HG03457 (cell line): ENCODE data around the gene CDC16.
A peak's percentile ranks its signal among the peaks of the same experiment; 100 is the strongest.
"Not testable (repeated sequence)": the region's sequence is repeated elsewhere in the genome, so short reads cannot be mapped to it uniquely, and the experiment has no call there.

Source experiments
- ATAC-seq: cut with Tn5 transposase; IDR thresholded peaks from one replicate; pipeline ENCODE4 v1.9.1; 2021; ENCODE audit warnings: moderate number of reproducible peaks; ENCODE audit not compliant: unreplicated experiment

CDC16 gene

DNA sequence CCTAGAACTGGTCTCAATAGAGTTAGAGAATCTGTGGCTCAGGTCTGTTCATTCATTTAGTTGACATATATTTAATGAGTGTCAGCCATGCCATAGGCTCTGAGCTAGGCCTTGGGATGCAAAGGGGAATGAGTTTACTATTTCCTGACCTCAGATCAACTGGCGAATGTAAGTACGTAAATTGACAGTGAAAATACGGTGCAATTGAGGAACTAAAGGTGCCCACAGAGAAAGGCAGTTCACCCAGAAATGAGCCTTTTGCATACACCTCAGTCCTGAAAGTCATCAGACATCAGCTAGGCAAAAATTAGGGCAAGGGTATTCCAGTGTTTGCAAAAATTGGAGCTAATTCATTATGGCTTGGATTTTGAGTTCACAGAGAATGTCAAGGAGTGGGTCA lies 26.1 kb downstream of the CDC16 start:
- no peak for ATAC-seq

DNA sequence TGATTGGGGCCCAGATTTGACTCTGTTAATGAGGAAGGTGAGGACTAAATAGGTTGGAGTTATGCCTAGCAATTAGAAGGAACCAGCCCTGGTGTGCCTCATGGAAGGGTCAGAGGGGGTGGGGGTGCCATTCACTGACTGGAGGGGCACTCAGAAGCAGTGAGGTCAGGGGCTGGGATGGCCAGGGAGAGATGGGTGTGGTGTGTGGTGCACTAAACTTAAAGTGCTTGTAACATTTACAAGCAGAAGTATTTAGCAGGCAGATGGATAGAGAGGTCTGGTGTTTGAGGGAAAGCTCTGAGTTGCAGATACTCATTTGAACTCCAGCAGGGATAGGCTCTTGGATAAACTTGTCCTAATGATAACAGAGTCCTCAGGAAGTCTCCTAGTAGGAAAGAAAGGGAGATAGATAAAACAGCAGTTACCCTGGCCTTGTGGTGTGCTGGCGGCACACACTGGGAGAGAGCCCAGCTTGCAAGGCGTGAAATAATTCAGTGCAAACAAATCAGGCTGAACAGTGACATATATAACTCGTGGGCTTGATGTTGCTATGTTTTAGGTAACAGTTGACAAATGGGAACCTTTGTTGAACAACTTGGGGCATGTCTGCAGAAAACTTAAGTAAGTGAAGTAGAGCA lies 26.8 kb downstream of the CDC16 start:
- ATAC-seq = no peak

- no peak for ATAC-seq
Measured at GRCh38 chr13:114263578-114263977, 28.9 kb downstream of the CDC16 start.

- not testable (repeated sequence) for ATAC-seq
Measured at GRCh38 chr13:114264313-114264712, 29.6 kb downstream of the CDC16 start.

GRCh38 chr13:114264886-114265611 lies 30.4 kb downstream of the CDC16 start:
- ATAC-seq = no peak

DNA sequence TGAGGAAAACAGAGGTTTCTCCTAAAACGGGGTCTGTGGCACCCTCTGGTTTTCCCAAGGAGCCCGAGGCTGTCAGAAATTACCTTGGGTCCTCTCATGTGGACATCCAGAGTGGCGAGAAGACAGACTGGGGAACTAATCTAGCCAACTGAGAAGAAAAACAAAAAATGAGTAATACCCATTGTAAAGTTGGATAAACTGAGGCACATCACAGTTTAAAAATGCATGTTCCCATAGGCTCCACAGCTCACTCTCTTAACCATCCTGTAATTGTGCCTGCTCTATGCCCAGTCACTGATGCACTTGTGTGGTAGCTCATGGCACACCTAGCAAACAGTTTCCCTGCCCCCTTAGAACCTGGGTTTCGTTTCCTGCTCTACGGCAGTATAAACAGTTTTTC lies 31.5 kb downstream of the CDC16 start:
- no peak for ATAC-seq

- no peak for ATAC-seq
Measured at GRCh38 chr13:114268344-114269280, 33.9 kb downstream of the CDC16 start.

- no peak for ATAC-seq
Measured at GRCh38 chr13:114269281-114269770, 34.6 kb downstream of the CDC16 start.

DNA sequence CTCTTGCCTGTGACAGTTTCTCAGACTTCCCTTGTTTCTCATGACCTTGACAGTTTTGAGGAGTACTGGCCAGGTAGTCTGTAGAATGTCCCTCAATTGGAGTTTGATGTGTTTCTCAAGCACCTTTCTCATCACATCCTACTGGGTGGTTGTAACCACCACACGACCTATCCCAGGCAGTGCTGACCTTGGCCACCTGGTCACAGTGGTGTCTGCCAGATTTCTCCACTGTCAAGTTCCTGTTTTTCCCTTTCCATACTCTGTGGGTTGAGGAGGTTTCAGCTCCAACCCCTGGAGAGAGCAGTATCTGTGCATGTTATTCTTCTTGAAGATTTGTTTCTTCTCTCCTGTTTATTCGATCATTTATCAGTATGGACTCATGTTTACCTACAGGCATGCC lies 38.3 kb downstream of the CDC16 start:
- no peak for ATAC-seq

DNA sequence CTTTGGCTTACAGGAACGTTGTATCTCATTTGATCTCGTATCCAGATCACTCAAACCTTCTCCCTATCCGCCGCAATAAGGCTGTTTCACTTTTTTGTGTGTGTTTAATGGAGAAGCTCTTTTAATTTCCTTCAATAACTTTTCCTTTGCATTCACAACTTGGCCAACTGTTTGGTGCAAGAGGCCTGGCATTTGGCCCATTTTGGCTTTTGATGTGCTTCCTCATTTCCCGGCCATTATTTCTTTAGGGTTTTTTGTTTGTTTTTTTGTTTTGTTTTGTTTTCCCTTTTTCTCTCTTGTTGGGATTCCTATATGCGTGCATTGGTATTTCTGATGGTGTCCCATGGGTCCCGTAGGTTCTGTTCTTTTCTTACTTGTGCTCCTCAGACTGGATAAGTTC lies 40.6 kb downstream of the CDC16 start:
- no peak for ATAC-seq

GRCh38 chr13:114279146-114279545 lies 44.4 kb downstream of the CDC16 start:
- ATAC-seq = no peak

DNA sequence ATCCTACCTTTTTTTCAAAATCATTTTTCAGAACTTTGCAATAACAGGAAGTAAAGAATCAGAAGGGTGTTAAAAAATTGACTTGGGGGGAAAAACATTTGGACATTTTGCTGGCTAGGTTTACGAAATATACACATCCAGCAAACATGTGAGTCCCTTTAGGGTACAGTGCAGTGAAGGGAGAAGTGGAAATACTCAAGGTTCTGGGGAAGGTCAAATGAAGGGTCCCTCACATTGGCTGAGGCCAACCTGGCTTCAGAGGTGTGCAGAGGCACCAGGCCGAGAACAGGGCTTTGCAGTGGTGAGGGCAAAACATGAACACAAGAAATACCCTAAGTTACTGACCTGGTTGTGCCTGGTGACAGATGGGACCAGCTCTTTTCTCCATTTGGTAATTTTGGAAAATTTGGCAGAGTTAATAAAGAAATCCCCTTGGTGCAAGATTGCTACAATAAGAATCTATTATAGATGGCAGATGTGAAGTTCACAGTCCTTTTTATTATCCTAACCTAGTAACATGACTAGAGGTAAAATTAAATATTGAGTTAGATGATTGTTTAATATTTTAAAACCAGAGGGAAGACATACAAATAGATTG lies 45.2 kb downstream of the CDC16 start:
- no peak for ATAC-seq

DNA sequence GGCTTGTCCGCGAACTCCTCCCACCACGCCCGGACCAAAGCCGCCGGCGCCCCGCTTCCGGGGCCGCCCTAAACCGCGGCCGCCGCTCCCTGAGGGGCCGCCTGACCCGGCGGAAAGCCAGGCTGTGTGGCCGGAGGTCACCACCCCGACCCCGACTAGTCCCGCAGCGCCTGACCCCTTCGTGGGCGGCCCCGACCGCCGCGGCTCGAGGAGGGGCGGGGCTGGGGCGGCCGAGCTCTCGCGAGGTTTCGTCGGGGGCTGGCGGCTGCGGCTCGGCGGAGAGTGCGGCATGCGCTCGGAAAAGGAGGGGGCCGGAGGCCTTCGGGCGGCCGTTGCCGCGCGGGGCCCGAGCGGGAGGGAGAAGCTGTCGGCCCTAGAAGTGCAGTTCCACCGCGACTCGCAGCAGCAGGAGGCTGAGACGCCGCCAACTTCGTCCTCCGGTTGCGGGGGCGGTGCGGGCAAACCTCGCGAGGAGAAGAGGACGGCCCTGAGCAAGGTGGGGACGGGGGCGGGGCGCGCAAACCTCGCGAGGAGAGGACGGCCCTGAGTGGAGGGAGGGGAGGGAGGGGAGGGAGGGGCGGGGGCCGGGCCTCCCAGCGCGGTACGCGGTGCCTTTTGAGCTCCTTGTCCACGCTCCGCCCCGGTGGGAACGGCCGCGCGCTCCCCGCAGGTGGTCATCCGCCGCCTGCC lies 46.8 kb downstream of the CDC16 start, which contains the start of gene UPF3A:
Gene UPF3A, plus strand, starts transcription at position 251 of the 690 bp plus-strand sequence. Its CDS starts 39 bp downstream, at position 290.
- ATAC-seq = peak; percentile 51

DNA sequence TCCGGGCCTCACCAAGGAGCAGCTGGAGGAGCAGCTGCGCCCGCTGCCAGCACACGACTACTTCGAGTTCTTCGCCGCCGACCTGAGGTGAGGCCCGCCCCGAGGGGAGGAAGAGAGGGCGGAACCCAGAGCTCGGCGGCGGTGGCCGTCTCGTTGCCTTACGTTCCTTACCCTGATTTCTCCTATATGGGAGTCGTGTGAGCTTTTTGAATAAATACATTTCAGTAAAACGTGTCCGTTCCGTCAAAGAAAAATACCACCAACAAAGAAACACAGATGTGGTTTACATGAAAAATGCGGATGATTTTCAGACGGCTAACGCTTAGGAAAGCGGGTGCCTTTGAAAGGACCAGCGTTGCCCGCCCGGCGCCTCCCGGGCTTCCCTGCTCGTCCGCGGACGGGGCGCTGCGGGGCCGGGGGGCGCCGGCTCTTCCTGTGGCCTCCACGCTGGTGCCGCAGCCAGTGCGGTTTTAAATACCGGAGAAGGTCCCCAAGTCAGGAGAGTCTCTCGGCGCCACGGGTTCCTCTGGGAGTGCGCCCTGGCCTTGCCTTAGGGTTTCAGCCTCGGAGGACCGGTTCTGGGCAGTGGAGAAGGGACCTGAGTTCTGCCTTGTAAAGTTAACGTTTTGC lies 47.5 kb downstream of the CDC16 start:
- ATAC-seq = peak; percentile 35

DNA sequence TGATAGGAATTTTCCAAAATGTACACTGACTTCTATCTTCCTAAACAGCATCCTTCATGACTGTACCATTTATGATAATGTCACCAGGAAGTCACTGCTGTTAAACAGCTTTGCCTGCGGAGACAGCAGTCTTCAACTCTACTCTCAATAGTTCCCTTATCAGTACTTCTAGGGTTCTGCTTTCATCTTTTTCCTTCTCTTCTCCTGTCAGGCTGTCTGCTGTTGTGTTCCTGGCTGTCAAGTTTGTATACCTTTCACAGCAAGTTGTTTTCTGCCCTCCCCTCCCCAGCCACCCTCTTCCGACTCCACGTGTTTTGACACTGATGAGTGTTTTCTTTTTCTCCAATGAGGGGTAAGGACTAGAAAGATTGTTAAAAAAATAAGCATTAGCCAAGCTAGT lies 48.9 kb downstream of the CDC16 start:
- ATAC-seq = no peak

DNA sequence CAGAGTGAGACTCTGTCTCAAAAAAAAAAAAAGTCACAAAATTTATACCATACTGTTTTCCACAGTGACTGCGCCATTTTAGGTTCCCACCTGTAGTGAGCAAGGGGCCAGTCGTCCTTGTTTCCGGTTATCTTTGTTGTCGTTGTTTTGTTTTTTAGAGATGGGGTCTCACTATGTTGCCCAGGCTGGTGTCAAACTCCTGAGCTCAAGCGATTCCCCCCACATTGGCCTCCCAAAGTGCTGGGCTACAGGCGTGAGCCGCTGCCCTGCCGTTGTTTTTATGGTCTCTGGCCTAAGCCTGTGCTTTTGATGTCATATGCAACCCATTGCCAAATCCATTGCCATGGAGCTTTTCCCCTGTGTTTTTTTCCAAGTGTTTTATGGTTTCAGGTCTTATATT lies 50.0 kb downstream of the CDC16 start:
- ATAC-seq = no peak

- no peak for ATAC-seq
Measured at GRCh38 chr13:114285166-114285808, 50.6 kb downstream of the CDC16 start.

- no peak for ATAC-seq
Measured at GRCh38 chr13:114286808-114287207, 52.1 kb downstream of the CDC16 start.

DNA sequence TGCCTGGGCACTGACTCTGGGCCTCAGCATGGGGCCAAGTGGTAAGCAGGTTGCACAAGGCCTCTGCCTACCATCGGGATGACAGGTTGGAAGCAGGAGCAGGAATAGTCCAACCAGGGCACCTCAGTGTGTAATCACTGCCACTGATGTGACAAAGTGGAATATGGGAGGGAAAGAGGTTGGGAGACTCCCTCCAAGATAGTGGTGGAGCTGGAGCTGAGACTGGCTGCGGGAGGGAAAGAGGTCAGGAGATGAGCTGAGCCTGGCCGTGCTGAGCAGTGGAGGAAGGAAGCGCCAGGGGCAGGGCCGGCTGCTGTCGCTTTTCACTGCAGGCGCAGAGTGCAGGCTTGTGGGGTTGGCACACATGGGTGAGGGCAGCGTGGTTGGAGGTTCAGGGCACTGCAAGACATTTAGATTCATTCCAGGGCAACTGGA lies 53.5 kb downstream of the CDC16 start:
- no peak for ATAC-seq
